HuH-7.5 (cell line): ENCODE results near the gene SLC25A52.
"Not testable (repeated sequence)": the region's sequence is repeated elsewhere in the genome, so short reads cannot be mapped to it uniquely, and the experiment has no call there.

ENCODE experiments used
- DNase-seq: peaks from one replicate; pipeline ENCODE4 v3.0.0; 2011; ENCODE audit warnings: low spot score

The SLC25A52 gene, protein sequence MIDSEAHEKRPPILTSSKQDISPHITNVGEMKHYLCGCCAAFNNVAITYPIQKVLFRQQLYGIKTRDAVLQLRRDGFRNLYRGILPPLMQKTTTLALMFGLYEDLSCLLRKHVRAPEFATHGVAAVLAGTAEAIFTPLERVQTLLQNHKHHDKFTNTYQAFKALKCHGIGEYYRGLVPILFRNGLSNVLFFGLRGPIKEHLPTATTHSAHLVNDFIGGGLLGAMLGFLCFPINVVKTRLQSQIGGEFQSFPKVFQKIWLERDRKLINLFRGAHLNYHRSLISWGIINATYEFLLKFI

DNA sequence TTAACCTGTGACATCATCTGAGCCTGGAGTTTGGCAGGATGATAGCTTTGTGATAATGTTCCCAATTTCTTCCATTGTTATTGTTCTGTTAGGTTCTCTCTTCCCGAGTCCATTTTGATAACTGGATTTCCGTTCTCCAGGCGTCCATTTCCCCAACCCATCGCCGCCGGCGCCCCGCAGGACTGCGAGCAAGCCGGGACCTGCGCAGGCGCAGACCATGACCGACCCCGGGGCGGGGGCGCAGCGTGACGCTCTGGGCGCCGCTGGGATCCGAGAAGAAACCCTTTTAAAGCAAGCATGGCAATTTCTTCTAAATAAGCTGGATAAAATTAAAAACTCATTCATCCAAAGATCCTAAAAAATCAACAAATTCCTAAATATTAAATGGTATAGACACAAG lies at the start of gene SLC25A52:
Gene SLC25A52 (minus strand): TSS at position 186 of the 400 bp plus-strand sequence. CDS start 219 bp downstream, outside the sequence.
- no peak for DNase-seq

DNA sequence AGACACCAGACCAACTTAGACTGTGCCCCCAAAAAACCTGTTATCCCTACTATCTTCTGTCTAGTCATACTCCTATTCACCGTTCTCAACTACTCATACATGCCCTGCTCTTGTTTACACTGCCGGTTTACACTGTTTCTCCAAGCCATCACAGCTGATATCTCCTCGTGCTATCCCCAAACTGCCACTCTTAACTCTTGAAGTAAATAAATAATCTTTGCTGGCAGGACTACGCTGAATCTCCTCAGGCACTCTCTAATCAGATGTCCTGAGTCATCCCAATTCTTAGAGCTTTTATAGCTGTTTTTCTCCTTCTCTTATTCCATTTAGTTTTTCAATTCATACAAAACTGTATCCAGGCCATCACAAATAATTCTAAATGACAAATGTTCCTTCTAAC lies 48.4 kb upstream of the SLC25A52 start:
- DNase-seq = not testable (repeated sequence)

DNA sequence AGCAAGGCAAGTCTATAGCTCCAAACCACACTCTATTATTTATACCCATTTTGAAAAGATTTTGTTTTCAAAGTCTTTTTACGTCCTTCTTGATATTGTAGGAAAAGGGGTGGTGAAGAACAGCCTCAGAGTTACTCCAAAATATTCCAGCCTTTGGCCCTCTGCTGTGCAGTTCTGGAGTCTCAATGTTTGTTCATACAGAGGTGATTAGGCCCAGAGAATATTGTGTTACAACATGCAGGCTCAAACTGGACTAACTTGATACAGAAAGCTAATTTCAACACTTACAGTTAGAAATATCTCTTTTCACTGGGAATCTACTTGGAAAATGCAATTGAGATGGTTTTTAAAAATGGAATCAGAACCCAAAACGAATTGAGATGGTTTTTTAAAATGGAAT lies 40.4 kb upstream of the SLC25A52 start:
- no peak for DNase-seq

DNA sequence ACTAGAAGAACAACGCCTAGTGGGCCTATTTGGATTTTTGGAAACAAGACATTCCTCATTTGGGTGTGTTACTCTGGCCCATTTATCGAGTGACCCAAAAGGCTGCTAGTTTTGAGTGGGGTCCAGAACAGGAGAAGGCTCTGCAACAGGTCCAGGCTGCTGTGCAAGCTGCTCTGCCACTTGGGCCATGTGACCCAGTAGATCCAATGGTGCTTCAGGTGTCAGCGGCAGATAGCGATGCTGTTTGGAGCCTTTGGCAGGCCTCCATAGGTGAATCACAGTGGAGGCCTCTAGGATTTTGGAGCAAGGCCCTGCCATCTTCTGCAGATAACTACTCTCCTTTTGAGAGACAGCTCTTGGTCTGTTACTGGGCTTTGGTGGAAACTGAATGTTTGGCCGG lies 38.6 kb upstream of the SLC25A52 start:
- not testable (repeated sequence) for DNase-seq

DNA sequence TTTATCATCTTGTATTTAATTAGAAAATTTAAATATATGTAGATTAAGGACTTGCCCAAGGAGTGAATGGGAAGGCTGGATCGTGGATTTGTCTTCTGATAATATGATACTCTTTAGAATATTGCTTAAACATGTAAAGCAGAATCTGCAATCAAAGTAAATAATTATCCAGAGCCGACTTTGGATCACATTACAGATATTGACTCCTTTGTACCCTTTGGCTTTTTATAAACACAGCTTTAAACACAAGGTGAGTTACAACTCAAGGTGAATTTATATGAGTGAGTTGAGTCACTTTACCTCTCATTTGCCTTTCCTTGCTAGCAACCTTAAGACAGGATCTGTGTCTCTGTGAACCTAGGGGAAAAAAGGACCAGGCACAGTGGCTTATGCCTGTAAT lies 37.7 kb upstream of the SLC25A52 start:
- no peak for DNase-seq

DNA sequence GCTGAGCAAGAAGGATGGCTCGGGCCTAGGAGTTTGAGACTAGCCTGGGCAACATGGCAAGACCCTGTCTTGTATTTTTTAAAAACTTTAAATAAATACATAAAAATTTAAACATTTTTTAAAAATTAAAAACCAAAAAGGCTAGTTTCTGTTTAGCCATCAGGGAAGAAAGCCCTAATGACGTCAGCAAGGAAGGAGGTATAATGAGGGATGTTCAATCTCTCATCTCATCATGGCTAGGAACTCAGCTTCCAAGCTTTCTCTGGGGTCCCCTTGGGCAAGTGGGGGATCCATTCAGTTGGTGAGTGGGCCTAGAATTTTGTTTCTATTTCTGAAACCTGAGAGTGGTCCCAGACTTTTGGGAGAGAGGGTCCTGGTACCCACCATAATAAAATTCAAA lies 35.1 kb upstream of the SLC25A52 start:
- no peak for DNase-seq

DNA sequence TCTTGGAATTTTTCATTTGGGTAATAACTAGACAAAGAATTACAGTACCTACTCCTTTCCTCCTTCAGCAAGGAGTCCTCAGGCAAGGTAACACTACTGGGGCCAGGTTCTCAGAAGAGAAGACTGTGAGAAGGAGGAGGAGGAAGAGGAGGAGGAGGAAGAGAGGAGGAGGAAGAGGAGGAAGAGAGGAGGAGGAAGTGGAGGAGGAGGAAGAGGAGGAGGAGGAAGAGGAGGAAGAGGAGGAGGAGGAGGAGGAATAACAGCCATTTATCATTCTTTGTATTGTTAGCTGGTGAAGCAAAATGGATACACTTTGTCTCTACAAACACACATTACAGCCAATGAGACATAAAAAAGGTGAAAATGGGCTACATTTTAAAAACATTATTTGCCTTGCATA lies 32.9 kb upstream of the SLC25A52 start:
- DNase-seq = no peak

DNA sequence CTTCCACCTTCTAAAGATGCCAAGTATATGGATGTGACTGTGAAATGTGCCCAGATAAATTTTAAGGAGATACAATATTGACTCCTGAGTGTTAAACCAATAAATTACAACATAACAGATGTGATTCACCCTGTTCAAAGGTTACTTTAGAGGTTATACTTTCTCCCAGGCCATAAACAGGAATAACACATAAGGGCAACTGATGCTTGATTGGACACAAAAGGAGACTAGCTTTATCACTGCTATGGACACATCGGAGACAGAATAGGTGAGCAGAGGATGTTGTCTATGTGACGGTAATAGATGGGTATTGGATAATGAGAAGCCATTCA lies 31.9 kb upstream of the SLC25A52 start:
- DNase-seq = no peak

DNA sequence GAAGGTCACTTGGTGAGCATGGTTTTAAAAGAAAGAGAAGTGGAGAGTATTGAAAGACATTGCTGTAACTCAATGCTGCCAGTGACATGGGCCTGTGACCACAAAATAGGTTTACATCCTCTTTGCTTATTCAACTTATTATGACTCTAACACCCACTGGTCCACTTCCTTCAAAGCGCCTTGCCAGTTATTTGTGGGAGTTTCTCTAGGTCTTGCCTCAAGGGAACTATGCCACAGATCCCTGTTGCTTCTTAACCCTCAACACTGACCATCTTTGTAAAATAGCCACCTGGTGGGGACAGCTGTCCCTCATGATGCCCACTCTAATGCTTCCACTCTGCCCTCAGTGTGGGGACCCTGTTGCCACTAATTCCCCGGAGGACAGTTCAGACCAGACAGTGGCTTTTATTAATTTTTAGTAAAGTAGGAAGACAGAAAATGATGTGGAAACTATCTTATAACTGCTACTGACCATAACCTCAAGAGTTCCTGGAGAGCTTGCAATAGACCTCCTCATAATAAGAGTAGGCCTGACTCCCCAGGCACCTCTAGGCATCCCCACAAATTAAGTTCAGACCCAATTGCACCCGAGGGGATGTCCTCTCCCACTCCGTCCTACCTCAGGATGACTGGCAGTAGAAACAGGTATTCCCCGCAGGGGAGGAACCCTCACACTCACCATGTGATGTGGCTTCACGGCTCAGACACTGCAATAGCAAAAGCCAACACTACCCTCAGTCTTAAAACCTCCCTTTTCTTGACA lies 31.3 kb upstream of the SLC25A52 start:
- no peak for DNase-seq

DNA sequence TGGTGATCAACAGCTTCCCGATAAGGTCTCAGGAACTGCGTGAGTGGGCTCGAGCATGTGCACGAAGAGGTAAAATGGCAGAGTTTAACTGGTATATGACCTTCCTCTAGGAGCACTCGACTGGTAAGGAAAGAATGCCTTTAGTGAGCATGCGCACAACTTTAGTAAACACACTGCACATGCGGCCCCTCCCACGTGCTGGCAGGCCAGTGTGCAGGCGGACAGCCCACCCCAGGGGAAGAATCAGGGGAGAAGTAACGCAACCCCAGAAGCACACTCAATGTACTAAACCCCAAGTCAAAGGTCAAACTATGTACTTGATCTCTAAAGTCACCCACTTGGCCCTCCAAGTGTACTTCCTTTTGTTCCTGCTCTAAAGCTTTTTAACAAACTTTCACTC lies 28.7 kb upstream of the SLC25A52 start:
- no peak for DNase-seq

DNA sequence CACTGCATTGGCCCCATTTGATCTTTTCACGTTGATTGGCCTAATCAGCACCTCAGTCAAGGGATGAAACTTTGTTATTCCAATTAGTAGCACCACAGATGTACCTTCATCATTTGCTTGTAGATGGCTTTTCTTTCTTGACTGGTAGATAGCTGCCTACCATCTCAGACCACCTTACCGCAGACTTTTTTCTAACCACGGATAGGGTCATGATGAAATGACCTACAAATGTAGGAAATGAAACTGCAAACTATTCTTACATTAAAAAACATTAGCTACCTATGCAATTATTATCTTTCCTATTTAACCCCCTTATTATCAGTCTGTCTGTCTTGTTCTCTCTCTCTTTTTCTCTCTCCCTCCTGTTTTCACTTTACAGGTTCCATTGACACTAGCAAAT lies 22.4 kb upstream of the SLC25A52 start:
- no peak for DNase-seq

DNA sequence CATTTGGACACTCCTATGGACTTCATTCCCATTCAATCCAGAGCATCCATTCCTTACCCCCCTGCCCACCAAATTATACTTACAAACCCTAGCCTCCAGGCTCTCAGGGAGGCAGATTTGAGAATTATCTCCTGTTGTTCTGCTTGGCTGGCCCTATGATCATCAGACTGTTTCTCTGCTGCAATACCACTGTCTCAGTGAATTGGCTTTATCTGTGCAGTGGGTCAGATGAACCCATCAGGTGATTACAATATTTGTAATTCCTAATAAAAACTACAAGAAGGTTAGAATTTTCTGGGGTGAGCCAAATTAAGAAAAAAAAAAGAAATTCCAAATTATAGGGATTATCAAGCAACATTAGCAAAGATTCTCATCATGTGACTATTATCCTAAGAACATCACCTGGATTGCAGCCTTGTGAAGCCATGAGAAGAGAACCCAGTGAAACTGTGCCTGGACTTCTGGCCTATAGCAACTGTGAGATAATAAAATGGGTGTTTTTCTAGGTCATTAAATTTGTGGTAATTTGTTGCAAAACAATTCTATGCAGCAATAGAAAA lies 17.8 kb upstream of the SLC25A52 start:
- DNase-seq = no peak

DNA sequence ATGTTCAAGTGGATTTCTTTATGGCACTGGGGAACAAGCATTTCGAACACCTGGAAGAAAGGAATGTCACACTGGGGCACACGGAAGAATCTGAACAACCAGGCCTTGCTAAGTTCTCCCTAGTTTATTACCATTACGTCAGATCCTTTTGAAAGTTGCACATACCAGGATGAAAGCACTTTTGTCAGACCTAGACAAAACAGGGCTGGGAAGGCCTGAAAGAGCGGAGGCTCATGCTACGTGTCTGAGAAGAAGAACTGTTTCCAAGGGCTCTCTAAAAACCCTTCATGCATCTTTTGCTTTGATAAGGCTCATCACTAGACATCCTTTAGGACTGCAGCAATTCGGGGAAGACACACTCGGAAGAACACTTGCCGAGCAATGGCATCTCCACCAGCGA lies 15.4 kb upstream of the SLC25A52 start:
- no peak for DNase-seq

DNA sequence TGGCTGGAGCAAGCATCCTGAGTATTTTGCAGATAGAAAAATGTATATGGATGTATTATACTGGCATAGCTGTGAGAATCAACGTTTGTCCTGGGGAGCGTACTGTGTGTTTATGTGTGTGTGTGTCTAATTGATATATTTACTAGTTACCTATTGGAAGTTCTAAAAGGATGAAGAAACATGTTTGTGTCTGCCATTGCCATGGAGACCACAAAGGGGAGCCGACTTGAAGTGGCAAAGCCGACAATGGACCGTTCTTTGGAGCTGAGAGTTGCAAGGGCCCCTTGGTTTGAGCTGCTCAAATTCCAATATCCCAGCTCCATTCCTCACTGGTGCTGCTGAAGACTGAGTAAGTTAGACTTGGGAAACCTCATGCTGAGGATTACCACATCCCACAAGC lies 14.3 kb upstream of the SLC25A52 start:
- DNase-seq = no peak

DNA sequence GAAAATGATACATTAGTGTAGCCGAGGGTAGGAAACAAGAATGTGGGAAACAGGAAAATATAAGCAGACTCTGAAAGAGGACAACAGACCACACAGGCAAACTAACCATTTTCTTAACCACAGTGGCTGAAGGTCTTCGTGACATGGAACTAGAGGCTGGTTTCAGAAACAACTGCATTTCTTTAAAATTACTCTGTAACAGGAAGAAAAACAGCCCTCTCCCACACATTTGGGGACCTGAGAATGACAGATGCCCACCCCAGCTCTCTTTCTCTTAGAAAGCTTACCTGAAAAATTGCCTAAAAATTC lies 13.8 kb upstream of the SLC25A52 start:
- no peak for DNase-seq

DNA sequence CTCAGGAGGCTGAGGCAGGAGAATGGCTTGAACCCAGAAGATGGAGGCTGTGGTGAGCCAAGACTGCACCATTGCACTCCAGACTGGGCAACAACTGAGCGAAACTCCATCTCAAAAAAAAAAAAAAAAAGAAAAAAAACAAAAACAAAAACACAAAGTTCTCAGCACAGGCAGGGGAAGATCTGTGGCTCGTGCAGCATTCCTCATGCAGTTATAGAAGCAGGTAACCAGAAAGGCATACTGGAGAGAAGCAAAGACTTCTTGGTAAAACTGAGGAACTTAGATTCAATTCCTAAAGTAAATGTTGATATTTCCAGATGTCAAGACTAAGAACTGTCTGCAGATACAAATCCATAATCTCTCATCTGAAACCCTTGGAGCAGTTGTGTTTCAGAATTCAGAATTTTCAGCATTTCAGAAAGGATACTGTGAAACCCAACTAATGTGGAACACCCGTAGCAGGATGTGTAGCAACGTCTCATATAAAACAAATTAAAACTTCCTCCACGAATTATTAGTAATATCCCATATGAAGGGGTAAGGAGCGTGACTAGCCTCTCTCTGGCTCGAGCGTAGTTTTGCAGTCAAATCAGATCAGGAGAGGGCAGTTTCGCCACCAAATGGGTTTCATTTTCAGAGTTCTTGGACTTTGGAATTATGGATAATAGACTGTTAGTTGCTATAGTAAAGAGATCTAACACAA lies 13.2 kb upstream of the SLC25A52 start:
- DNase-seq = no peak

DNA sequence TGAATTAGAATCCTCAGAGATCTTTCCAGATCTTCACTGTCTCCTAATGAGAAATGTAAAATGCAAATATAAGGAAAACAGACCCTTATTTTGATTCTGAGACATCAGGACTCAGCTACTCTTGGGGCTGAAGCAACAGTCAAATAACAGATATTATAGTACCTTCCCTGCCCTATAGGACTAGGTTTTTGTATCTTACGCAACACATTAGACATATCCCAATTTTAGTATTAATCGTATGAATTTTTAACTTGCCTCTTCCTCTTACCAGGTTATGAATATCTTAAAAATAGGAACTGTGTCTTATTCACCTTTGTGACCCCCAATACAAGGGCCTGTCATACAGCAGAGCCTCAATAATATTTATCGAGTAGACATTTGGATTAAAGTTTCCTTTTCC lies 12.0 kb upstream of the SLC25A52 start:
- no peak for DNase-seq

DNA sequence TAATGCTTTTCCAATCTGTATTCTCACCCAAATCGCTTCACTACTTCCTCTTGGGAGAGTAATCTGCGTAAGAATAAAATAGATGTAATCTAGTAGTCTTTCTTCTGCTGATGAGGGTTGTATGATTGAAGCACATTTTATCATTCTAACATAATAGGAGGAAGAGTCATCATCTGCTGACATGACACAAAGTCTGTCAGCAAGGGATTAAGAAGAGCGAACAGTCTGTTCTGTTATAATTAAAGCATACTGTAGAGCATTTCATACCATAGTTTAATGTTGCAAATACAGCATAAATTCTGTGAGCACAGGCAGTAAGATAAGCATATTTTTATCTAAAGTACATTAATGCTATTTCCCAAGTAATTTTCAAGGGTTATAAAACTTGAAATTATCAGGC lies 10.4 kb downstream of the SLC25A52 start:
- no peak for DNase-seq

DNA sequence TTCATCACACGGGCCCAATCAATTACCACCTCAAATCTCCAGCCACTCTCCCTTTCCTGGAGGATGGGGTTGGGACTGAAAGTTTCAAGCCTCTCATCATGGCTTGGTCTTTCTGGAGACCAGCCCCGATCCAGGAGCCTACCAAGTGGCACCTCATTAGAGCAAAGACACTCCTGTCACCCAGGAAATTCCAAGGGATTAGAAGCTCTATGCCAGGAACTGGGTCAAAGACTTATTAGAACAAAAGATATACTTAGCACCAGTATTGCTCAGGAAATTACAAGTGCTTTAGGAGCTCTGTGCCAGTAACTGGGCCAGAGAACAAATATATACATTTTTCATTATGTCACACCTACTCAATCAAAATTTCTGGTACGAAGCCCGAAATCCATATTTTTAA lies 14.3 kb downstream of the SLC25A52 start:
- no peak for DNase-seq

DNA sequence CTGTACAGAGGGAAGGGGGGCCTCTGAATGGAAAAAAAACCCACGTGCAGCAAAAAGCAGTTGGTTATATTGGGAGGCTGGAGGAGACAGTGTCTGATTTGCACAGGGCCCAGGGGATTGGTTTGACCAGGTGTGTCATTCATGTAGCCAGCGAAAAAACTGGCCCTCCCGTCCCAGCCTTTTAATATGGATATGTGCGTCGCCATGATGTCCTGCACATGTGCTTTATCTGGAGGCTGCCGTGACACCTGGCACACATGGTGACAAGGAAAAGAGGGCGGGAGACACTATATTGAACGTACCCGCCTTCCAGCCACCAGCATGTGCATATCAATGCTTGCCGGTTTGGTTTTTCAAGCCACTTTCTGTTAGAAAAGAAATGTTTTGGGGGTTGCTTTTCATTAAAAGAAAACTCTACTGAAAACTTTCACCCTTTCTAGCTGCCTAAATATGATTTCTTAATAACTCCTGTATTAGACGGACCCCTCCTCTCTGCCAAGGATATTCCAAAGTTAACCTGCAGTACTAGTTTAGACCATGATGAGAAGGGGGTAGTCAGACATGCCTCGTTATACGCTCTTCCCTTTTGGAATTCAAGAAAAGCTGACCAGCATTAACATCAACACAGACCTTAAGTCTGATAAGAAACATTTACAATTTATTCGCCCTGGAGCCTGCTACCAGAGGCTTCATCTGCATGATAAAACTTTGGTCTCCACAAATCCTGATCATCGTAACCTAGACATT lies 16.2 kb downstream of the SLC25A52 start:
- DNase-seq = no peak

DNA sequence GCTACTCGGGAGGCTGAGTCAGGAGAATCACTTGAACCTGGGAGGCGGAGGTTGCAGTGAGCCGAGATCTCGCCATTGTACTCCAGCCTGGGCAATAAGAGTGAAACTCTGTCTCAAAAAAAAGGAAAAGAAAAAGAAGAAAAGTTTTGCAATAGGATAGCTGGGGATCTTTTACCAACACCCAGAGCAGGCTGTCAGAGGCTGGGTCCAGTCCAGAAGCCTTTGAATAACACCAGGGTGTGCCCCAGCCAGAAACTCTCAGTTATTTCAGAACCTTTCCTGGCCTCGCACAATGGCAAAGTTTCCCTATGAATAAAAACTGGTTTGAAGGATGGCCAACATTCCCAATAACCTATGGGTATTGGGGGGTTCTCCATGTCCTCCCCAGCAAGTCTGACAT lies 17.1 kb downstream of the SLC25A52 start:
- DNase-seq = not testable (repeated sequence)

DNA sequence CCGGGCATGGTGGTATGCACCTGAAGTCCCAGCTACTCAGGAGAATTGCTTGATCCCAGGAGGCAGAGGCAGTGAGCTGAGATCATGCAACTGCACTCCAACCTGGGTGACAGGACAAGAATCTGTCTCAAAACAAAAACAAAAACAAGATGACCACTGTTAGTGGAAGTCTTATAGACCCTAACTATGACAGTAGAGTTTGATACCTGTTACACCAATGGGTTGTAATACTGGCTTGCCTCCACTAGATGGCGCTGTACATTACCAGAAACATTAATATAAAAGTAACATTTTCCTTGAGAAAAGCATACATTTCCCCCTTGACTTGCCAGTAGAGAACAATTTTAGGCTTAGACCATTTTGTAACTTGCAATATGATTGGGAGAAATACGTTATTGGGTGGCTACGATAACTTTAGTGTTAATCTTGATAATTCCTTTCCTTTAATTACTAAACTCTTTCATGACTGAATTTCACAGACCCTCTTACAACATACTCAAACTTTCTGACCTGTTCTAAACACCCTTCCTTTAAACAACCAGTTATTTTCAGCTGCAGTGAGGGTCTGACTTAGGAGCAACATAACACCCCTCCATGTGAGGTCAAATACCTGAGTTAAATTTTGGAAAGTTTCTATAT lies 19.5 kb downstream of the SLC25A52 start:
- no peak for DNase-seq
